Stimulated activated CD4-positive, alpha-beta T cell treated with anti-CD3 and anti-CD28 coated beads, Interleukin-2, amount 100 ng/mL, for 48 hours (primary cell): ENCODE results near the gene MAML2.

Experiments
- DNase-seq, 2 donors: peaks; one replicate each; pipeline ENCODE4 v3.0.0-alpha.2; 2020

The MAML2 gene

DNA sequence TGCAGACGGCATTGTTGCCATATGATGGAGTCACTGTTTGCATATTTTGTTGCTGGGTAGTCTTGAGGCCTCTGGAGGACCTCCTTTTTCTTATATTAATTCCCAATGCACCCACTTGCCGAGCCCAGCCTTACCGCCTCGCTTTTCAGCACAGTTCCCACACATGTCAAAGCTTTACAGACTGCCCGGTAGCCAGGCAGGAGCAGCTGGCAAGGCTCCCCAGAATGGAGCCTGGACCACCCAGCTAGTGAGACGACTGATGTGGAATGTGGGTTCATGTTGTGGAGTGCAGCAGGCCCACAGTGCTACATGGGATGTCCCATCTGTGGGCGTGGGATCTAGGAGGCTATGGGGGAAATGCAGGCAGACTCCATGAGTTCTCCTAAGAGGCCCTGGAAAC, 319.7 kb downstream of the MAML2 start:
- DNase-seq, result no peak

DNA sequence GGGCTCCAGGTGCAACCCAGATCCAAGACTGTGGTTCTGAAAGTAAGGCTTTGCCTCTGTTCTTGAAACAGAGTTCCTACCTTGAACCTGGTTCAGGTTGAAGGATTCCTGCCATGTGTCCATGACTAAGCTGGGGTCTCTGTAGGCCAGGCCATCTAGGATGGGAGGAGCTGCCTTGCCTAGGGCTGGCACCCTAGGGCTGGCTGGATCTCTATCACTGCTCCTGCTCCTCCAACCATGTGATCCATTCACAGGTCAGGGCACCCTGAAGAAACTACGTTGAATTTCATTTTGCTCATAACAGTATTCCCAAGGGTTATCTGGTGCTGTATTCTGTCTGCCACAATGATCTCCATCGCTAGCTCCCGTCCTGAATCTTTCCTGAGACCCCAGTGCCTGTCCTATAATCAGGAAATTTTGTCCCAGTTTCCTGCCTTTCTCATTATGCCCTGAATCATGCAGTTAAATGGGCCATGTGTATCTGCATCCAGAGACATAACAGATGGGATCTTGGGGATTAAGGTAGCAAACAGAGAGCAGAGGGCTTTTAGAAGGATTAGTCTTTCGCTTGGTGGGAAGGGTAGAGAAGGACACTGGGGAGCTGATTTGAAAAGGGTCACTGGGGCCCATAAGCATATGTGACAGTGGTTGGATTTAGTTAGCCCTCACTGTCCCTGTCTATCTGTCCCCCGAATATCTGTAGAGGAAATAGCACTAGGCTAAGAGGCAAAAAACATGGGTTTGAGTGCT, 320.9 kb downstream of the MAML2 start:
- DNase-seq, result no peak

DNA sequence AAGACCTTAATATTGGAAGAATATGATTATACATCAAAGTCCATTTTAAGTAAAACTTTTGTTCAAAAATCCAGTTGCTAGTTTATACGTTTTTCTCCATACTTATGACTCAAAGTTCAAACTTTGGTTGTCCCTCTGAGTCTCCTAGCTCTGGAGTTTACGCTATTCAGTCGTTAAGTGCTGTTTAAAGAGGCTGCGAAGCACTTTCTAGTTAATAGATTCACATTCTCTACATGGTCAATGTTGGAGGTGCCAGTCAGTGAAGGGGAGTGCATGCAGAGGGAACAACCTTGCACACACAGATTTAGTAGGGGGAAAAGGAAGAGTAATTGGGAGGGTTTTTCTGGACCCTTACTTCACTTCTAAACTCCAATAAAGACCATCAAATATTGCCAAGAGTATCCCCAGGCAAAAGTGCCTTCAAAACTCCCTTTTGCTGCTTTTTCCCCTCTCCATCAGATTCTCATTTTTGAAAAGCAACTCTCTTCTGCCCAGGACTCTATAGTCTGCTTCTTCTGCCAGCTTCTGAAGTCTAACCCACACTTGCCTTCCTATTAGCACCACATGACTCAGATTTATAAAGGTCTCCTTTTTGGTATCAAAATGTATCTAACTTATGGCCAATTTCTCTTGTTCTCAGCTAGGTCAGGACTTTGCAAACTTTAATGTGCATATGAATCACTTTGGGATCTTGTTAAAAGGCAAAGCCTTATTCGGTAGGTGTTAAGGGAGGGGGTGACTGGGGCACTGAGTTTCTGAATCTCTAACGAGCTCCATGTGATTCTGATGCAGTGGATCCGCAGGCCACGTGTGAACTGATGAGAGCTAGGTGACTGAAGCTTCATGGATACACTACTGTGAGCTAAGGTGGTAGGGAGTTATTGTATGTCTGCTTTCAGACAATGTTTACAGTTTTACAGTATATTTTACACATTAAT, 322.9 kb downstream of the MAML2 start:
- DNase-seq, result no peak

DNA sequence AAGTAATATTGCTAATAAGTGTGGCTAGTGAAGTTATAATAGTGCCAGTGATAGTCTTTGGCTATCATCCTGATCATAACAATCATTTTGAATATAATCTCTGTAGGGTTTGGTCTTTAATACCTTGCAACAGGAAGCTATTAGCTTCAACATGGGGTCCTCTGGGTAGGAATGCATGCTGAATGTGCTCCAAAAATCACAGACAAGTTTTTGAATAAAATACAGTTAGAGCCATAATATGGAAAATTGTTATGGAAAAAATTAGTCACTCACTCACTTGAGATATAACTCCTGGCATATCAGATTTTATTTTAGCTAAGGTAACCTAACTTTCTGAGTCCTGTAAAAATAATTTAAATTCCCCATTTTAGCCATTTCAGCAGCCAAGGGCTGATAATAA, 323.7 kb downstream of the MAML2 start:
- DNase-seq, result no peak

DNA sequence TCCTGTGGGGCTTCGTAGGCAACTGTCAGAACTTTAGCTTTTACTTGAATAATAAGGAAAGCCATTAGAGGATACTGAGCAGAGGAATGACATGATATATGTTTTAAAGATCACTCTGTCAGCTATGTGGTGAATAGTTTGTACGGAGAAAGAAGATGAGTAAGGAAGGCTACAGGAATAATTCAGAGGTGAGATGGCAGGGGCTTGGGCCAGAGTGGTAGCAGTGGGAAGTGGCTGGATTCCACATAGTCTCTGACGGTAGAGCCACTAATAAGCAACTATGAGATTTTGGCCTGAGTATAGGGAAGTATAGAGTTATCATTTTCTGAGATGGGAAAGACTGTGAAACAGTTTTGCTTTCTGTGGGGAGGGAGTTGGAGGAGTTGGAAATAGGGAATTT, 325.1 kb downstream of the MAML2 start:
- no peak for DNase-seq

DNA sequence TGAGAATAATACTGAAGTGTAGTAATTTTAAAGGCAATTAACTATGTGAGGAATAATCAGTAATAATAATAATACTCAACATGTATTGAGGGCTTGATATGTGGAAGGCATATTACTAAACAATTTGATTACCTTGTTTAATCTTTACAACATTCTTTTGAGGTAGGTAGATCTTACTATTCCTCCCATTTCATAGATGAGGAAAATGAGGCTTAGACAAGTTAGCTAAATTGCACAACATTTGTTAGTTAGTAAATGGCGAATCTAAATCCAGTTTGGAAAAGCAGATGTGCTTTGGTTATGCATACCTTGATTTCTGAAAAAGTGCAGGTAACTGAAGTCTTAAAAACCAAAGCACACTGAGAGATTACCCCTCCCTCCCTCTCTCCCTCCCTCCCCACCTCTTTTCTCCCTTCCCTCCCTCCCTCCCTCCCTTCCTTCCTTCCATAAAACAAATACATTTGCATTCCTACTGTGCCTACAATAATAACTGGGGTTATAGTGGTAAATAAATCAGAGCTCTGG, 326.0 kb downstream of the MAML2 start:
- DNase-seq, result no peak

DNA sequence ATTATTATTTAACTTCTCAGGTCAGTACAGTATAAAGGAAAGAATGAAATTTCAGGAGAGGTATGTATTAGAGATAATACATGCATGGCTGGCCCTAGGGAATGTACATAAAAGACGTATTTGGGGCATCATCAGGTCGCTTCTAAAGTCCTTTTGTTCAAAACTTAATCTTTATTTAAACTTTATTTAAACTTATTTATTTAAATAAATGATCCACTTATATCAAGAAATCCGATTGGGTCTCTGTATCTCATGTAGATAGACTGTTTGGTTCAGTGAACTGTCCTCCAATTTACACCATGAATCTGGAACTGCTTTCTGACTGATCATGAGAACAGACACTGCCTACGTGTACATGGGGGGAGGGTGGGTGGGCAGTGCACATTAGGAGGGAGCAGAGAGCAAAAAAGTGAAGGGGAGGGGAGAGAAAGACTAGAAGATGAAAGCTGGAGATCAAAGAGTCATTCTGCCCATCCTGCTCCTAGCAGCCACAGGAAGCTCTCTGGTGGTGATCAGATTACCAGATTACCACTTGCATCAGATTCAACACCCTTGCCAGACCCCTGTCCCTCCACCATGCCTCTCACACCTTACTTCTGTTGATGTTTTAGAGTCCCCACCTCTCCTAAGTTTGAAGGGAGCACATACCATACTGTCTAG, 327.0 kb downstream of the MAML2 start:
- no peak for DNase-seq

DNA sequence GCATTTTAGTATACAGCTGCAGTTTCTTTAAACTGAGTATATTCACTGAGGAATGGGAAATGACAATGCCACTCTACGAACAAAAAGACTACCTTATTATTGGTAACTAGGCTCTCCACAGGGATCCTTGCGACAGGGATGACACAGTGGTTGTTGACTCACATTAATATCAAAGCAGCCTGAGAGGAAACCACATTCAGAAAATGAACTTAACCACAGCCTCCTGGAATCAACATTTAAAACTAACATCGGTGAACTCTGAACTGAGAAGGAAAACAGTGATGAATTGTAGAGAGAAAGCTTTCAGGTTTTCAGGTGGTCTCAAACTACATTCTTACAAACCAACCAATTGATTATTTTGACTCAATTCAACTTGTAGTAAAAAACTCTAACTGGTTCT, 328.8 kb downstream of the MAML2 start:
- no peak for DNase-seq

DNA sequence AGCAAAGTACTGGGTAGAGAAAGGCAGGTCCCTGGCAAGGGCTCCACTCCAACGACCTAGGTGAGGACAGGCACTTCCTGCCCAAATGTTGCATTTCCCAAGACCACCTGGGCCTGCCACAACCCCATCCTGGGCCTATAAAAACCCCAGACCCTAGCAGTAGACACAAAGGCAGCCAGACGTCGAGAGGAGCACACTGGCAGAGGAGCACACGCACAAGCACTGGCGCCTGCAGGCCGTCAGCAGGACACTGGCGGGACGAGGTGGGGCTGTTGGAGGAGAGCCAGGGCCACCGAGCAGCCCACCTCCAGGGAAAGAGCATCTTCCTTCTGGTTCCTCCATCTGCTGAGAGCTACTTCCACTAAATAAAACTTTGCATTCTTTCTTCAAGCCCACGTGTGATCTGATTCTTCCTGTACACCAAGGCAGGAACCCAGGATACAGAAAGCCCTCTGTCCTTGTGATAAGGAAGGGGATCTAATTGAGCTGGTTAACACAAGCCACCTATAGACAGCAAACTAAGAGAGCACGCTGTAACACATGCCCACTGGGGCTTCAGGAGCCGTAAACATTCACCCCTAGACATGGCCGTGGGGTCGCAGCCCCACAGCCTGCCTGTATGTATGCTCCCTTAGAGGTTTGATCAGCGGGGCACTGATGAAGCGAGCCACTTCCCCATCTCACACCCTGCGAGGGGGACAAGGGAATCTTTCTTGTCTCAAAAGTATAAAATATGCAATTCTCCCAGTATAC, 329.4 kb downstream of the MAML2 start:
- no peak for DNase-seq

DNA sequence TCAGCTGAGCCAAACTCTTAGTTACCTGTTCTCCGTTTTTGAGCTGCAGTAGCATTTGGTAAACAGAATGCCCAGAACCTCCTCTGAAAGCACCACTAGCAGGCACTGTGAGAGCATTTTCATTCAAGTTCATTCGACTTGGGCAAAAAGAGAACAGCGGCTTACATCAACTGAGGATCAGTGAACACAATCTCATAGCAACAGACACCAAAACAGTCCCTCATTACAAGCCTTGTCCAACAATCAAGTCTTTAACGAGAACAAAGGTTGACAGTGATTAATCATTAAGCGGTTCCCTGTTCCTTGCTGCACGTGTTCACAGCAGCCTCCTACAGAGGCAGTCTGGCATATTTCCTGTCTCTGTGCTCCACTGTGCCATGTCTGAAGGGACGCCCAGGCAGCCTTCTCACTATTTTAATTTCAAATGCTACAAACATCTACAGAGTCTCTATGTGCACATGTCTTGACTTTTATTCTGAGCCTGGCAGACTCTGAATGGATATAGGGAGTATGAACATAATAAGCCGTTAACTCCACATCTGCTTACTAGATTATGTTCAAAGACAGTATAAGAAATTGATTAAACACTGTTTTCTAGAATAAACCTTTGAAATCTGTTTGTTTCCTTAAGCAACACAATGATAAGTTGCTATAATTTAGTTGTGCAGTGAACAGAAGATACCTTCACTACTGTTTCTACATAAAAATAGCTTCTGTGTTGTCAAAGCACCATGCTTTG, 330.7 kb downstream of the MAML2 start:
- no peak for DNase-seq

DNA sequence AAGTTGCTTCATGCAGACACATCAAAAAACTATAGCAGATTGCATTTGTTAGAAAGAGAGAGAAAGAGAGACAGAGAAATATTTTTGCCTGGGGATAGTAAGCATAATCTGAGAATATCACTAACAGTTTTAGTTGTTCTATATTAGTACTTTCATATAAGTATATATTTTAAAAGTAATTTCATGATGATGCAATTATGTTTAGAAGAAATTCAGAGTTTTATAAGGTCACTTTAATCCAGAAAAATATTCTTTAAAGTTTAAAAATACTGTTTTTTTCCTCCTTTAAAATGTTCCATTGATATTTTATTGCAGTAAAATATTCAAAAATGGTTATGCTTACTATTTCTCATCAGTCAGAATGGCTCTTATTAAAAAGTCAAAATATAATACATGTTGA, 332.3 kb downstream of the MAML2 start:
- no peak for DNase-seq

DNA sequence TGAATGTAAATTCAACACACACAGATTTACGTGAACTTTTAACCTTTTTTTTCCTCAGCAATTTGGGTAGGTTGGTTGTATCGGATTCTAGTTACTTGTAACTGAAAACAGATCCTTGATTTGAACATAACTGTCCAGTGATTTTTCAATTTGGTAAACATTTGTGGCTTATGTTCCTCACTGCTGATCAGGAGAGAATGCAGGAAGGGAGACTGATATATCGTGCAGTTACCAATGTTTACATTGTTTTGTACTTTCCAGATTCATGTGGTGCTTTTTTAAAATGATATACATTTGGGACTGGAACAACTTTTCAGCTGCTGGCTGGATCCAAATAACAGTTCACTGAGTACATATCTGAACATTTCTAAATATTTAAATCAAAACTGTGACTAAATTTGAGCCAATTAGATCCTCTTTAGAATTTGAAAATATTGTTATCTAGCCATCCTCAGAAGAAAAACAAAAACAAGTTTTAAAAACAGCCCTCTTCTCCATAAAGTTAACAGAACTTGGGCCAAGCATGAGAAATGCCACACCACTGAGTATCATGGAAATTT, 334.8 kb downstream of the MAML2 start:
- DNase-seq, result no peak

DNA sequence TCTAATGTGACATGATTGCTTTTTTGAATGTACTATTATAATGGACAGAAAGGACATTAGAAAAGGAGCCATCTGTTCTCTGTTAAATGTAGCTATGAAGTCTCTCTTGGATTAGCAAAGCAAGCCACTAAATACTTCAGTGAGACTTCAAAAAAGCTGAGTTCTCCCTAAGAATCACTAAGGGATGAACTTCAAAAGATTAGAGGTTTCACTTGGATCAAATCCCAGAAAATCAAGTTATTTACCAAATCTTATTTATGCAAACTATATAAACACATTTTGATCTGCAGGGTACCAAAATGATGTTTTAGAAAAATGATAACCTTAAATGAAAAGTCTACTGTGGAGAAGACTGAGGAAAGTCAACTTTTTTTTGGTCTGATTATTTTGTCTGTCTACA, 337.0 kb downstream of the MAML2 start:
- DNase-seq, result no peak

DNA sequence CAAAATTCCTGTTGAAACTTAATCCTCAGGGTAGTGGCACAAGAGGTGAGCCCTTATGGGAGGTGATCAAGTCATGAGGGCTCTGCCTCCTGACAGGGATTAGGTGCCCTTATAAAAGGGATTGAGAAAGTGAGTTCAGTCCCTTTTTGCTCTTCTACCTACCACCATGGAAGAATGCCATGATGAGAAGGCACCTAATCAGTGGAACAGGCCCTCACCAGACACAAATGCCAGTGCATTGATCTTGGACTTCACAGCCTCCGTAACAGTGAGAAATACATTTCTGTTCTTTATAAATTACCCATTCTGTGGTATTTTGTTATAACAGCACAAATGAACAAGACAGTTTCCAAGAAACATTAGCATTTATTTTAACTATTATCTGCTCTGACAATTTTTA, 338.1 kb downstream of the MAML2 start:
- DNase-seq, result no peak

DNA sequence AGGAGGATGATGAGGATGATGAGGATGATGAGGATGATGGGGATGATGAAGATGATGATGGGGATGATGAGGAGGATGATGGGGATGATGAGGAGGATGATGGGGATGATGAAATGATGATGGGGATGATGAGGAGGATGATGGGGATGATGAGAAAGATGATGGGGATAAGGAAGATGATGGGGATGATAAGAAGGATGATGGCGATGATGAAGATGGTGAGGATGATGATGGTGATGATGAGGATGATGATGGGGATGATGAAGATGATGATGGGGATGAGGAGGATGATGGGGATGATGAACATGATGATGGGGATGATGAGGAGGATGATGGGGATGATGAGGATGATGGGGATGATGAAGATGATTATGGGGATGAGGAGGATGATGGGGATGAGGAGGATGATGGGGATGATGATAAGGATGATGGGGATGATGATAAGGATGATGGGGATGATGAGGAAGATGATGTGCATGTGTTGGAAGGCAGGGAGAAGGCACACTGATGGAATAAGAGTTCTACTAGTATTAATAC, 340.2 kb downstream of the MAML2 start:
- DNase-seq, result no peak

DNA sequence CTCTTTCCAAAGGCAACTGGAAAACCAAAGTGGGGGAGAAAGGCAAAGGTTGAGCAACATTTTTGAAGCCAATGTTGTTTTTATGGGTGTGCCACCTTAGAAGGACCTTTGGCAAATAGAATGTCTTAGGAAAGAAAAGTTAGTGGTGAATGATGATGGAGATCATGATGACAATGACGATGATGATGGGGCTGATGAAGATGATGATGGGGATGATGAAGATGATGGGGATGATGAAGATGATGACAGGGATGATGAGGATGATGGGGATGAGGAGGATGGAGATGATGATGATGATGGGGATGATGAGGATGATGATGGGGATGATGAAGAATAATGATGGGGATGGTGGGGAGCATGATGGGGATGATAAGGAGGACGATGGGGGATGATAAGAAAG, 340.7 kb downstream of the MAML2 start:
- DNase-seq, result no peak

DNA sequence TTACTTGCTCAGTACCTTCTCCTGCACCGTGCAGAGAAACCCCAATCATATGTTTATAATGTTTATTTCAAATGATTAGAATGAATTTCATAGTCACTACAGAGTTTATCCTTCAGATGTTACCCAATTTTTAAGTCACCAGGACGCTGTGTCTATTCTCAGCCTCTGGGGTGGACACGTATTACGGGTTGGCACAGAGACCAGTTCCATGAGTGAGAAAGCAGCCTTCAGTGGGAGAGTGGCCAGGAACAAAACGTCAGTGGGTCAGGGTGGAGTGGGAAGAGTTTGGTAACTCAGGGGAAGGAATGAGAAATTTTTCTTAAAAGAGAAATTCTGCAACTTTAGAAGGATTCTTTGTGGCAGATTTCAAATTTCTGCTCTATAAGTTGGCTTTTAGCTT, 342.0 kb downstream of the MAML2 start:
- no peak for DNase-seq

DNA sequence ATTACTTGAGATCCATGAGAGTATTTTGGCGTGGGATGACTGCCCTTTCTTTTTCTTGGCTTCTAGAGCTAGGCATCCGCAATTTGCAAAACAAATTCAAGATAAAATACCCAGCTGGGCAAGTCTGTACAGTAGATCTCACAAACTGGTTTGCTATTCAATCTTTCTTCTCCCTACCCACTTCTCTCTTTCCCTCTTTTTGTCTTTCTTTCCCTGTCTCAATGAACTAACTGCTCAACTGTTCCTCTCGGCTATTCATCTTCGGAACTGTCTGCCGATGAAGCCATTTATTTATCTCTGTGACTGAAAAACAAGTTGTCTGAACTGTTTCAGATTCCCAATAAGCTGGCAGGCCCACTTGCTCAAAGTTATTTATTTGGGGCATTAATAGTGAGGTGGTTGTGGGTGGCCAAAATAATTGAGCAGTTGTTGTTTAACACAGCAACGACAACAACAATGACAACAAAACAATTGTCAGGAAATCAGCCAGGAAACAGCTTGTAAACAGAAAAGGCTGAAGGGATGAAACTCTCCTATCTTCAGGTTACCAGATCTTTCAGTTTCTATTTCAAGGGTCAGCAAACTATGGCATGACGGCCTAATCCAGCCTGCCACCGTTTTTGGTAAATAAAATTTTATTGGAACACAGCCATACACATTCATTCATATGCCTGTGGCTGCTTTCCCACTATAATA, 343.1 kb downstream of the MAML2 start:
- no peak for DNase-seq

DNA sequence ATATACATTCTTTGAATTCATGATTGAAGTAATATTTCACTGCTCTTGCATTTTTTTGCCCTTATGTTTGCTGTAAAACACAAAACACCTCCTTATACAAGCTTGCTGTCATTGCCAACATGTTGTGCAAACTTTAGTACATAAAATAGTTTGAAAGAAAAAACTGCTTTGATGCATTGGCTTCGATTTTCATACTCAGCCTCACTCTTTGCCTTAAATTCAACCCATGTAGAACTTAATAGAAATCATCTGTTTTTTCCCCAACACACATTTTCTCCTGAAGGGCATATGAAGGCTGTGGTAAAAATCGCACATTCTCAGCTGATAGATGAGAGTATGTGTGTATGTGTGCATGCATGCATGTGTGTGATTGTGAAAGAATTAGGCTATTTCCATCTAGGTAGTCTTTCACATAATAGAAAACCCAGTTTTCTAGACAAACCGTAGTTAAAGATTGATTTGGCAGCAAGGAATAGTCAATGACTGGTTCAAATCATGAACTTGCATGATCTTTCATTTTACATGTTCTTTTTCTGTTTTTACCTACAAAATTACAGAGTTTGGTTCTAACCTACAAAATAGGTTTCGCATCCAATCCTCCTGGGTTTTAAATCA, 346.3 kb downstream of the MAML2 start:
- no peak for DNase-seq

DNA sequence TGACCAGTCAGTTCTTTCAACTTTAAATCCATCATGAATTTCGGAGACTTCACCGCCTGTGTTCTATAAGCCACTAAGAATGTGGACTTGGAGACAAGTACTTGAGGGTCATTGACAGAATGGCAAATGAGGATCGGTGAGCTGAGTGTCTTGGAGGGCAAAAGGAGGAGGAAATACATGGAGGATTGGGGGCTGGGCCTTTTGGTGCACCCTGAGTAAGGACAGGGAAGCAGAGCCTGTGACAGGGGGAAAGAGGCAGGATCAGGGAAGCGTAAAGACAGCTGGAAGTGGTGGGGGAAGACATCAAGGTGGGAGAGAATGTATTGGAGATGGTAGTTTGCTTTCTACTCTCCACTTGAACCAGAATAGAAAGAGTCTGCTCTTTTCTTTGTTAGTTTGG, 348.7 kb downstream of the MAML2 start:
- DNase-seq, result no peak
